HepG2 (cell line): ENCODE results near the gene PC.

ENCODE experiments used
- DR1 ChIP-seq: sonication (generic); formaldehyde crosslinking; IDR thresholded peaks from 2 replicates; pipeline ENCODE4 v1.8.0; 2021; ENCODE audit warnings: mild to moderate bottlenecking, missing genetic modification reagents, inconsistent platforms
- ZNF34 ChIP-seq: sonication (generic); formaldehyde crosslinking; IDR thresholded peaks from 2 replicates; pipeline ENCODE4 v1.4.0; 2020; ENCODE audit warnings: mild to moderate bottlenecking, missing genetic modification reagents, borderline replicate concordance
- ZNF777 ChIP-seq: sonication (generic); formaldehyde crosslinking; IDR thresholded peaks from 2 replicates; pipeline ENCODE4 v1.4.0; 2020; ENCODE audit warnings: missing genetic modification reagents
- TF ChIP-seq, protein P1 (sequence below): sonication (generic); formaldehyde crosslinking; IDR thresholded peaks from 2 replicates; pipeline ENCODE4 v1.5.1; 2020; ENCODE audit warnings: mild to moderate bottlenecking, missing genetic modification reagents, borderline replicate concordance

DNA sequence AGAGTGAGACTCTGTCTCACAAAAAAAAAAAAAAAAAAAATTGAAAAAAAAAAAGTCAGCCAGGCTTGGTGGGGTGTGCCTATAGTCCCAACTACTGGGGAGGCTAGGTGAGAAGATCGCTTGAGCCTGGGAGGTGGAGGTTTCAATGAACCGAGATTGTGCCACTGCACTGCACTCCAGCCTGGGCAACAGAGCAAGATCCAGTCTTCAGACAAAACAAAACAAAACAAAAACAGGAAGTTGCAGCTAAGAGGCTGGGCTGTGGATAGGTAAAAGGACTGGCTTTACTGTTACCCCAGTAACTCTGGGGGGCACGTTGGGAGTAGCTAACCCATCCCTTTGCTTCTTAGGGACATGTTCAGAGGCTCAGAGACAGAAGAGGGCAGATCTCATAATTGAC, 6.3 kb upstream of the PC start:
- TF ChIP-seq ZNF34 (CRISPR knock-in tag) (no peak), ZNF777 (CRISPR knock-in tag) (no peak), DR1 (CRISPR knock-in tag) (no peak)
- TF ChIP-seq, protein P1, sequence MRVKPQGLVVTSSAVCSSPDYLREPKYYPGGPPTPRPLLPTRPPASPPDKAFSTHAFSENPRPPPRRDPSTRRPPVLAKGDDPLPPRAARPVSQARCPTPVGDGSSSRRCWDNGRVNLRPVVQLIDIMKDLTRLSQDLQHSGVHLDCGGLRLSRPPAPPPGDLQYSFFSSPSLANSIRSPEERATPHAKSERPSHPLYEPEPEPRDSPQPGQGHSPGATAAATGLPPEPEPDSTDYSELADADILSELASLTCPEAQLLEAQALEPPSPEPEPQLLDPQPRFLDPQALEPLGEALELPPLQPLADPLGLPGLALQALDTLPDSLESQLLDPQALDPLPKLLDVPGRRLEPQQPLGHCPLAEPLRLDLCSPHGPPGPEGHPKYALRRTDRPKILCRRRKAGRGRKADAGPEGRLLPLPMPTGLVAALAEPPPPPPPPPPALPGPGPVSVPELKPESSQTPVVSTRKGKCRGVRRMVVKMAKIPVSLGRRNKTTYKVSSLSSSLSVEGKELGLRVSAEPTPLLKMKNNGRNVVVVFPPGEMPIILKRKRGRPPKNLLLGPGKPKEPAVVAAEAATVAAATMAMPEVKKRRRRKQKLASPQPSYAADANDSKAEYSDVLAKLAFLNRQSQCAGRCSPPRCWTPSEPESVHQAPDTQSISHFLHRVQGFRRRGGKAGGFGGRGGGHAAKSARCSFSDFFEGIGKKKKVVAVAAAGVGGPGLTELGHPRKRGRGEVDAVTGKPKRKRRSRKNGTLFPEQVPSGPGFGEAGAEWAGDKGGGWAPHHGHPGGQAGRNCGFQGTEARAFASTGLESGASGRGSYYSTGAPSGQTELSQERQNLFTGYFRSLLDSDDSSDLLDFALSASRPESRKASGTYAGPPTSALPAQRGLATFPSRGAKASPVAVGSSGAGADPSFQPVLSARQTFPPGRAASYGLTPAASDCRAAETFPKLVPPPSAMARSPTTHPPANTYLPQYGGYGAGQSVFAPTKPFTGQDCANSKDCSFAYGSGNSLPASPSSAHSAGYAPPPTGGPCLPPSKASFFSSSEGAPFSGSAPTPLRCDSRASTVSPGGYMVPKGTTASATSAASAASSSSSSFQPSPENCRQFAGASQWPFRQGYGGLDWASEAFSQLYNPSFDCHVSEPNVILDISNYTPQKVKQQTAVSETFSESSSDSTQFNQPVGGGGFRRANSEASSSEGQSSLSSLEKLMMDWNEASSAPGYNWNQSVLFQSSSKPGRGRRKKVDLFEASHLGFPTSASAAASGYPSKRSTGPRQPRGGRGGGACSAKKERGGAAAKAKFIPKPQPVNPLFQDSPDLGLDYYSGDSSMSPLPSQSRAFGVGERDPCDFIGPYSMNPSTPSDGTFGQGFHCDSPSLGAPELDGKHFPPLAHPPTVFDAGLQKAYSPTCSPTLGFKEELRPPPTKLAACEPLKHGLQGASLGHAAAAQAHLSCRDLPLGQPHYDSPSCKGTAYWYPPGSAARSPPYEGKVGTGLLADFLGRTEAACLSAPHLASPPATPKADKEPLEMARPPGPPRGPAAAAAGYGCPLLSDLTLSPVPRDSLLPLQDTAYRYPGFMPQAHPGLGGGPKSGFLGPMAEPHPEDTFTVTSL (CRISPR knock-in tag): no peak
